Loucy (cell line): ENCODE data around the gene GZF1.

ENCODE experiments used
- H2AFZ ChIP-seq: fragments of 200-600 bp; sonication (generic); 2 replicates; pipeline ENCODE4 v1.6.0; 2016; ENCODE audit warnings: antibody characterized with exemption, mild to moderate bottlenecking, low read length, moderate library complexity
- H3F3A ChIP-seq: fragments of 200-600 bp; 2 replicates; pipeline ENCODE4 v1.6.0; 2016; ENCODE audit warnings: antibody characterized with exemption, low read depth, mild to moderate bottlenecking
- H3K27me3 ChIP-seq: fragments of 200-600 bp; sonication (generic); 2 replicates; pipeline ENCODE4 v1.6.1; 2014; ENCODE audit warnings: low read length, mild to moderate bottlenecking; ENCODE audit not compliant: insufficient read depth, poor library complexity, severe bottlenecking
- H3K36me3 ChIP-seq: fragments of 200-600 bp; sonication (generic); 2 replicates; pipeline ENCODE4 v1.6.1; 2016; ENCODE audit warnings: low read length; ENCODE audit not compliant: insufficient read depth
- H3K4me1 ChIP-seq: fragments of 200-600 bp; sonication (generic); 2 replicates; pipeline ENCODE4 v1.5.1; 2014; ENCODE audit warnings: low read length, mild to moderate bottlenecking; ENCODE audit not compliant: insufficient read depth, poor library complexity, severe bottlenecking
- H3K4me2 ChIP-seq: fragments of 200-600 bp; sonication (generic); 2 replicates; pipeline ENCODE4 v1.6.0; 2014; ENCODE audit warnings: antibody characterized with exemption, low read length, low read depth, mild to moderate bottlenecking; ENCODE audit not compliant: poor library complexity, severe bottlenecking
- H3K4me3 ChIP-seq: fragments of 200-600 bp; sonication (generic); 2 replicates; pipeline ENCODE4 v1.5.1; 2014; ENCODE audit warnings: low read length, mild to moderate bottlenecking, mixed read lengths; ENCODE audit not compliant: poor library complexity, severe bottlenecking
- H3K79me2 ChIP-seq: fragments of 200-600 bp; sonication (generic); 2 replicates; pipeline ENCODE4 v1.6.1; 2014; ENCODE audit warnings: low read length; ENCODE audit not compliant: insufficient read depth
- H3K9ac ChIP-seq: fragments of 200-600 bp; sonication (generic); 2 replicates; pipeline ENCODE4 v1.6.0; 2014; ENCODE audit warnings: mild to moderate bottlenecking, low read depth, low read length, moderate library complexity; ENCODE audit not compliant: poor library complexity, severe bottlenecking
- H3K9me2 ChIP-seq: fragments of 200-600 bp; sonication (generic); replicated peaks from 2 replicates; pipeline ENCODE4 v1.6.1; 2016; ENCODE audit warnings: low read depth, low read length, mixed read lengths
- H3K9me3 ChIP-seq: fragments of 200-600 bp; sonication (generic); 2 replicates; pipeline ENCODE4 v1.6.1; 2014; ENCODE audit warnings: mild to moderate bottlenecking, antibody characterized with exemption, low read length, low read depth; ENCODE audit not compliant: insufficient read depth
- H4K20me1 ChIP-seq: fragments of 200-600 bp; sonication (generic); 2 replicates; pipeline ENCODE4 v1.6.0; 2014; ENCODE audit warnings: antibody characterized with exemption, low read length, mild to moderate bottlenecking; ENCODE audit not compliant: insufficient read depth, poor library complexity, severe bottlenecking
- EZH2phosphoT487 ChIP-seq: fragments of 200-600 bp; IDR thresholded peaks from 2 replicates; pipeline ENCODE4 v1.6.1; 2018; ENCODE audit warnings: antibody characterized with exemption, mild to moderate bottlenecking, moderate library complexity, borderline replicate concordance
- TF ChIP-seq, protein P1 (sequence below): fragments of 200-600 bp; sonication (generic); conservative IDR thresholded peaks from 2 replicates; pipeline ENCODE4 v1.5.1; 2014; ENCODE audit warnings: mild to moderate bottlenecking, antibody characterized with exemption, low read length

GZF1 gene

DNA sequence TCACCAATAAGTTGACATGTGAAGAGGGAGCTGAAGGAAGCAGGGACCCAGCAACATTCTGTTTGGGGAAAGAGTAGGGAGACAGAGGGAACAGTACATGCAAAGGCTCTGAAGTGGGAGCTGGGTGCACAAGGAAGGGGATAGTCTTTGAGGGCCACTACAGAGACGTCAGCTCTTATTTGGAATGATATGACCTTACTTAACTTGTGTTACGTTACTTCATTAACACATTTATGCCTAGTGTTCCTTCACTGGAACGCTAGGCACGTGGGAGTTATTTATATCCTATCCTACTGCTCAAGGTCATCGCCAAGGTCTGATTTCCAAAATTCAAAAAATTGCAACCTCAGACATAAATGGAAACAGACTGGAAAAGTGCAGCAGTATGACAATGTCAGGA lies 39.1 kb downstream of the GZF1 start:
- Histone ChIP-seq H3K4me1 (peaks cover 13% of the 10 kb centered on the region), H3K27me3 (no peaks in the 10 kb centered on the region), H2AFZ (no peak overlapping the region), H3K9me3 (no peaks in the 10 kb centered on the region), H3K36me3 (peaks cover 6% of the 10 kb centered on the region; the same call in 1 of the 2 replicates), H3K4me2 (no peak overlapping the region), H3K79me2 (peaks cover 43% of the 10 kb centered on the region), H3K9ac (no peak overlapping the region), H3K4me3 (no peak overlapping the region), H4K20me1 (peaks cover 3% of the 10 kb centered on the region), H3F3A (no peaks in the 10 kb centered on the region), H3K9me2 (no peaks in the 10 kb centered on the region)
- TF ChIP-seq, protein P1, sequence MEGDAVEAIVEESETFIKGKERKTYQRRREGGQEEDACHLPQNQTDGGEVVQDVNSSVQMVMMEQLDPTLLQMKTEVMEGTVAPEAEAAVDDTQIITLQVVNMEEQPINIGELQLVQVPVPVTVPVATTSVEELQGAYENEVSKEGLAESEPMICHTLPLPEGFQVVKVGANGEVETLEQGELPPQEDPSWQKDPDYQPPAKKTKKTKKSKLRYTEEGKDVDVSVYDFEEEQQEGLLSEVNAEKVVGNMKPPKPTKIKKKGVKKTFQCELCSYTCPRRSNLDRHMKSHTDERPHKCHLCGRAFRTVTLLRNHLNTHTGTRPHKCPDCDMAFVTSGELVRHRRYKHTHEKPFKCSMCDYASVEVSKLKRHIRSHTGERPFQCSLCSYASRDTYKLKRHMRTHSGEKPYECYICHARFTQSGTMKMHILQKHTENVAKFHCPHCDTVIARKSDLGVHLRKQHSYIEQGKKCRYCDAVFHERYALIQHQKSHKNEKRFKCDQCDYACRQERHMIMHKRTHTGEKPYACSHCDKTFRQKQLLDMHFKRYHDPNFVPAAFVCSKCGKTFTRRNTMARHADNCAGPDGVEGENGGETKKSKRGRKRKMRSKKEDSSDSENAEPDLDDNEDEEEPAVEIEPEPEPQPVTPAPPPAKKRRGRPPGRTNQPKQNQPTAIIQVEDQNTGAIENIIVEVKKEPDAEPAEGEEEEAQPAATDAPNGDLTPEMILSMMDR: no peak
- TF ChIP-seq EZH2phosphoT487: no peak

DNA sequence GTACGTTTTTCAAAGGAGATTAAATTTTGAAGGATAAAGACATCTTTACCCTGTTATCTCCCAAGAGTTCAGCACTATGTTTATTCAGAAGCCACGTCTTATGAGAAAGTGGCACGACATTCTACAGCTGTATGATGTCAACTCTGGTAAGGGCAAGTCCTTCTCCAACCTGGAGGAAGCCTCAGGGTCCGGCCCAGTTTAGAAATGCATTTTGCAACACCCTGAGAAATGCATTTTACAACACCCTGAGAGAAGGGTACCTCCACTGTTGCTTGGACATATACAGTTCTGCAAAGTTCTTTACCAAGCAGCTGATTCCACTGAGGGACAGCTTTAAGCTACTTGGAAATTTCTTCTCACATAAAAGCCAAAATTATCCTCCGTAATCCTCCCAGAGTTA lies 41.8 kb downstream of the GZF1 start:
- H3K4me1 ChIP-seq: peaks cover 9% of the 10 kb centered on the region
- no peak overlapping the region for H3K9ac ChIP-seq
- no peaks in the 10 kb centered on the region for H3F3A ChIP-seq
- no peak for TF ChIP-seq EZH2phosphoT487
- TF ChIP-seq, protein P1: no peak
- H3K9me2 ChIP-seq: no peaks in the 10 kb centered on the region
- H3K4me3 ChIP-seq: no peak overlapping the region
- H3K36me3 ChIP-seq: no peaks in the 10 kb centered on the region; the same call in 1 of the 2 replicates
- H3K9me3 ChIP-seq: no peaks in the 10 kb centered on the region
- peaks cover 58% of the 10 kb centered on the region for H3K79me2 ChIP-seq
- H4K20me1 ChIP-seq: peaks cover 3% of the 10 kb centered on the region
- H2AFZ ChIP-seq: no peak overlapping the region
- H3K27me3 ChIP-seq: no peaks in the 10 kb centered on the region
- H3K4me2 ChIP-seq: no peak overlapping the region

DNA sequence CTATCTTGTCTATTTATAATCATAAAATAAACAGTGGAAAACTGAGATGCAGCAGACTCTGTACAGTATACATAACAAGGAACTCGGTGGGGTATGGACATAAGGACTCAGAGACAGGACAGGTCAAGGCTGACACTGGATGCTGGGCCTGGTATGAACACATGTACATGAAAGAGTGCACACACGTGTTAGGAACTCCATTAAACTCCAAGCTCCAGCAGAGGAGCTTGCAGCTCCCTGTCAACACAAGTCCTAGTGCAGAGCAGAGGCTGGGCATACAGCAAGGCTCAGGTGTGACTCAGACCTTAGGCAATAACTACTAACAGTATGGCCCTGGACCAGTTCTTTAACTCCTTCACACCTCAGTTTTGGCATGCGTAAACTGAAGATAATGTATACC lies 42.2 kb downstream of the GZF1 start:
- Histone ChIP-seq H3F3A (no peaks in the 10 kb centered on the region), H3K36me3 (no peaks in the 10 kb centered on the region; the same call in 1 of the 2 replicates), H3K27me3 (no peaks in the 10 kb centered on the region), H3K9me3 (no peaks in the 10 kb centered on the region), H3K9me2 (no peaks in the 10 kb centered on the region), H3K9ac (no peak overlapping the region), H4K20me1 (peaks cover 3% of the 10 kb centered on the region), H3K4me2 (no peak overlapping the region), H3K79me2 (peaks cover 60% of the 10 kb centered on the region), H3K4me1 (peaks cover 9% of the 10 kb centered on the region), H2AFZ (no peak overlapping the region), H3K4me3 (no peak overlapping the region)
- TF ChIP-seq, protein P1: no peak
- no peak for TF ChIP-seq EZH2phosphoT487
